B cell (primary cell): ENCODE results near the gene VAC14. TPM values are rescaled to one million over a fixed set of nuclear protein-coding genes. Genes with fewer than 3 reads are reported as not detected.

Experiments used
- ATAC-seq: fragments of 200-7000 bp; cut with Tn5 transposase; one replicate; pipeline ENCODE4 v1.10.0; 2021; ENCODE audit warnings: low read depth, mild to moderate bottlenecking, moderate number of reproducible peaks, moderate library complexity
- CTCF ChIA-PET: fragments of 350-600 bp; sonication (Branson Sonifier 250); formaldehyde crosslinking; loops from one replicate; lab custom pipeline; 2021; ENCODE audit warnings: antibody characterized with exemption, inconsistent platforms; lab: Charles Lee
- POLR2A ChIA-PET: fragments of 350-600 bp; sonication (Branson Sonifier 250); formaldehyde crosslinking; loops from one replicate; lab custom pipeline; 2021; ENCODE audit warnings: antibody characterized with exemption; lab: Charles Lee
- DNase-seq: peaks from one replicate; pipeline ENCODE4 v3.0.0; 2013
- H2AFZ ChIP-seq: 2 replicates; pipeline ENCODE4 v1.6.1; 2012; ENCODE audit warnings: mild to moderate bottlenecking, low read depth, low read length; ENCODE audit not compliant: insufficient read depth, poor library complexity, severe bottlenecking
- H3K27ac ChIP-seq, 2 donors: 1 replicate in 1 of 2; 2 replicates in 1 of 2; pipeline ENCODE4 v1.5.1; 2012 to 2013; ENCODE audit warnings: low read length in 2 of 2, mild to moderate bottlenecking in 2 of 2, moderate library complexity in 1 of 2
- H3K27me3 ChIP-seq, 4 experiments: fragments of 200-600 bp in 1 of 4; sonication (generic) in 1 of 4; replicated peaks in 1 of 4; 1 replicate in 2 of 4; 2 replicates in 2 of 4; pipeline versions ENCODE4 v1.6.1 to v1.7.0; 2013 to 2016; ENCODE audit warnings: low read length in 3 of 4, mild to moderate bottlenecking in 2 of 4, mixed read lengths in 1 of 4, moderate library complexity in 1 of 4; ENCODE audit not compliant: insufficient read depth in 4 of 4, control insufficient read depth in 3 of 4; ENCODE audit errors: control extremely low read depth in 1 of 4
- H3K36me3 ChIP-seq, 2 experiments: replicated peaks in 1 of 2; 1 replicate in 1 of 2; 2 replicates in 1 of 2; pipeline versions ENCODE4 v1.6.1 to v1.7.1; 2013; ENCODE audit warnings: low read length in 1 of 2; ENCODE audit not compliant: insufficient read depth in 2 of 2, control insufficient read depth in 1 of 2; ENCODE audit errors: control extremely low read depth in 1 of 2, extremely low read depth in 1 of 2
- H3K4me1 ChIP-seq, 2 donors: fragments of 200-600 bp in 1 of 2; sonication (generic) in 1 of 2; 1 replicate in 1 of 2; 2 replicates in 1 of 2; pipeline versions ENCODE4 v1.5.1 to v1.6.1; 2013 to 2017; ENCODE audit warnings: low read length in 2 of 2; ENCODE audit not compliant: control insufficient read depth in 2 of 2, insufficient read depth in 2 of 2
- H3K4me2 ChIP-seq: replicated peaks from 2 replicates; pipeline ENCODE3; 2012; ENCODE audit warnings: mild to moderate bottlenecking, low read depth, low read length; ENCODE audit not compliant: poor library complexity, severe bottlenecking
- H3K4me3 ChIP-seq, 5 experiments: fragments of 200-600 bp in 1 of 5; sonication (generic) in 1 of 5; 1 replicate in 3 of 5; 2 replicates in 2 of 5; pipeline versions ENCODE4 v1.5.1 to v1.7.0; 2011 to 2016; ENCODE audit warnings: low read length in 4 of 5, mild to moderate bottlenecking in 4 of 5, low read depth in 2 of 5, control low read depth in 1 of 5, moderate library complexity in 1 of 5; ENCODE audit not compliant: insufficient read depth in 1 of 5; ENCODE audit errors: control extremely low read depth in 1 of 5, extremely low read depth in 1 of 5
- H3K79me2 ChIP-seq: fragments of 200-600 bp; sonication (generic); one replicate; pipeline ENCODE4 v1.6.0; 2016; ENCODE audit warnings: low read length; ENCODE audit not compliant: control insufficient read depth, insufficient read depth
- H3K9ac ChIP-seq: fragments of 200-600 bp; sonication (generic); 2 replicates; pipeline ENCODE4 v1.6.1; 2017; ENCODE audit warnings: mild to moderate bottlenecking, low read length, moderate library complexity
- H3K9me3 ChIP-seq, 3 donors: one replicate each; pipeline versions ENCODE4 v1.6.1 to v1.7.1; 2013; ENCODE audit warnings: low read length in 2 of 3; ENCODE audit not compliant: control insufficient read depth in 2 of 3, insufficient read depth in 1 of 3; ENCODE audit errors: control extremely low read depth in 1 of 3
- H4K20me1 ChIP-seq: 2 replicates; pipeline ENCODE4 v1.6.0; 2012; ENCODE audit warnings: mild to moderate bottlenecking, low read length; ENCODE audit not compliant: insufficient read depth, control insufficient read depth, poor library complexity, severe bottlenecking
- H3K27ac Mint-ChIP-seq: one replicate; pipeline ENCODE4 v1.8.0; 2021; ENCODE audit warnings: mixed read lengths
- H3K27me3 Mint-ChIP-seq: one replicate; pipeline ENCODE4 v1.8.0; 2021; ENCODE audit warnings: mixed read lengths
- H3K4me1 Mint-ChIP-seq: one replicate; pipeline ENCODE4 v1.8.0; 2021; ENCODE audit warnings: mixed read lengths
- H3K4me3 Mint-ChIP-seq: one replicate; pipeline ENCODE4 v1.8.0; 2021; ENCODE audit warnings: mixed read lengths
- H3K9me3 Mint-ChIP-seq: one replicate; pipeline ENCODE4 v1.8.0; 2022; ENCODE audit warnings: mixed read lengths; ENCODE audit not compliant: insufficient read depth
- EZH2 ChIP-seq: IDR thresholded peaks from 2 replicates; pipeline ENCODE4 v1.6.1; 2012; ENCODE audit warnings: borderline replicate concordance, low read depth, mild to moderate bottlenecking, moderate library complexity, low read length; ENCODE audit not compliant: insufficient read depth, poor library complexity, severe bottlenecking
- WGBS: methylation state at CpG from one replicate; pipeline ENCODE4 v1.1.5; 2013; ENCODE audit warnings: missing lambda C conversion rate; ENCODE audit not compliant: insufficient coverage; 5-methylcytosine and 5-hydroxymethylcytosine counted together
- intact Hi-C: fragments of 100-400 bp; cut with micrococcal nuclease; formaldehyde crosslinking; loops from one replicate; pipeline ENCODE4 v1.10.0; 2022
- polyA plus RNA-seq: library from polyadenylated mRNA; depleted of rRNA; stranded (reverse); fragments of >200 nt; gene quantifications from 2 replicates; pipeline ENCODE4 v1.2.3, GENCODE V29; 2012
- total RNA-seq, 2 donors: library from RNA; stranded (reverse); fragments of 120-200 nt in 1 of 2; gene quantifications; 1 replicate in 1 of 2; 2 replicates in 1 of 2; pipeline versions ENCODE4 v1.2.3 to v1.2.4, GENCODE V29; 2013 to 2022
- TF ChIP-seq, protein P1 (sequence below): fragments of 200-600 bp; IDR thresholded peaks from one replicate; pipeline ENCODE4 v1.8.0; 2022; ENCODE audit warnings: antibody characterized with exemption, mild to moderate bottlenecking

VAC14 gene
- total and polyA plus RNA-seq, 2 donors (not counting 1 experiment from before 2014, with no cell fraction given), result 42.6 to 64.7 TPM

DNA sequence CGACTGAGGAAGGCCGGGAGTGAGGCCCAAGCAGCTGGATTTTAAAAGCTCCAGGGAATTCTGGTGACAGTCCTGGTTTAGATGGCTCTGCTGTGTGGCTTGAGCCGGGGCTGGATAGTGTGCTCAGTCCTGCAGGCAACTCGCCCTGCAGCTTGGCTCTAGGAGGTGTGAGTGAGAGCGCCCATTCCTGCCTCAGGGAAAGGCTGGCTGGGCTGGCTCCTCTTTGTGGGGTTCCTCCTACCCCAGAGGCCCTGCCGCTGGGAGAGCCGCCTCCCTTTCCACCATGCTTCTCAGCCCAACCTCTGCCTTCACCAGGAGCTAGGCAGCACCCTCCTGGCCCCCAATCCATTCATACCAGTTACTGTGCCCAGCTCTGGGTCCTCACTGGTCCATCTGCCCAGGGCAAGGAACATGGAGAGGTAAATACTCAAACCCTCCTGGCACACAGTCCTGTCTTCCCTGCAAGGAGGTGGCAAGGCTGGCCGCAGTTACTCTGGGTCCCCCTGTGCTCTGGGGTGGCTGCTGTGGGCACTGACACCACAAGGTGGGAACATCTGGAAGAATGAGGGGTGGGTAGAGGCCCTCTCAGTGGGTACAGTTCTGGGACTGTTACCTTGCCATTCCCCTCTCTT lies 47.1 kb downstream of the VAC14 start:
- H3K4me1 Mint-ChIP-seq, result no peaks in the 10 kb centered on the region
- intact Hi-C loops, result no loop called here
- Histone ChIP-seq H3K4me1 (no peaks in the 10 kb centered on the region), H3K27me3 (no peaks in the 10 kb centered on the region), H4K20me1 (no peaks in the 10 kb centered on the region), H3K79me2 (peaks cover 2% of the 10 kb centered on the region), H3K9ac (no peak overlapping the region), H3K9me3 (no peaks in the 10 kb centered on the region), H3K27ac (no peak overlapping the region), H2AFZ (no peak overlapping the region), H3K36me3 (peaks cover 0 to 33% of the 10 kb centered on the region in 2 experiments), H3K4me3 (no peak overlapping the region), H3K4me2 (no peak overlapping the region)
- H3K4me3 Mint-ChIP-seq, result no peak overlapping the region
- no peak for ATAC-seq
- DNase-seq, result no peak
- H3K27ac Mint-ChIP-seq, result no peak overlapping the region
- H3K27me3 Mint-ChIP-seq, result no peaks in the 10 kb centered on the region
- 95% methylated on average over 4 of the region's 8 CpGs for WGBS
- TF ChIP-seq EZH2, result no peak
- TF ChIP-seq, protein P1, sequence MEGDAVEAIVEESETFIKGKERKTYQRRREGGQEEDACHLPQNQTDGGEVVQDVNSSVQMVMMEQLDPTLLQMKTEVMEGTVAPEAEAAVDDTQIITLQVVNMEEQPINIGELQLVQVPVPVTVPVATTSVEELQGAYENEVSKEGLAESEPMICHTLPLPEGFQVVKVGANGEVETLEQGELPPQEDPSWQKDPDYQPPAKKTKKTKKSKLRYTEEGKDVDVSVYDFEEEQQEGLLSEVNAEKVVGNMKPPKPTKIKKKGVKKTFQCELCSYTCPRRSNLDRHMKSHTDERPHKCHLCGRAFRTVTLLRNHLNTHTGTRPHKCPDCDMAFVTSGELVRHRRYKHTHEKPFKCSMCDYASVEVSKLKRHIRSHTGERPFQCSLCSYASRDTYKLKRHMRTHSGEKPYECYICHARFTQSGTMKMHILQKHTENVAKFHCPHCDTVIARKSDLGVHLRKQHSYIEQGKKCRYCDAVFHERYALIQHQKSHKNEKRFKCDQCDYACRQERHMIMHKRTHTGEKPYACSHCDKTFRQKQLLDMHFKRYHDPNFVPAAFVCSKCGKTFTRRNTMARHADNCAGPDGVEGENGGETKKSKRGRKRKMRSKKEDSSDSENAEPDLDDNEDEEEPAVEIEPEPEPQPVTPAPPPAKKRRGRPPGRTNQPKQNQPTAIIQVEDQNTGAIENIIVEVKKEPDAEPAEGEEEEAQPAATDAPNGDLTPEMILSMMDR, result no peak
- ChIA-PET POLR2A (no interaction called here), CTCF (no interaction called here)
- no peaks in the 10 kb centered on the region for H3K9me3 Mint-ChIP-seq

DNA sequence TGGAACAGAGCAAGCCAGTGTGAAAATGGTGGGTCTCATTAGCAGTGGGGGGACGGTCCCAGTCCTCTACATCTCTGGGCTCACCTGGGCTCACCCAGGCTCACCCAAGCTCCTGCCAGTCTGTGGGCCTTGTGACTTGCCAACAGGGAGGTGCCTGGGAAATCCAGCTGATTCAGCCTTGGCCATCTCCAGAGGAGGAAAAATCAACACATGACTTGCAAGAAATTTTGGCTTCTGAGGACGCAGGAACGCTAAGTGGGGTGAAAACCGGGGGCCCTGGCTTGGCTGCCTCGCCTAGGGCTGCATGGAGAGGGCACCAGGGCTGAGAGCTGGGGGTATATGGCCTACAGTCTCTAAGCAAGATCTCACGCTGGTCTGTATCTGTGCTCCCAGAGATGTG lies 47.7 kb downstream of the VAC14 start:
- H3K4me3 ChIP-seq, result no peak overlapping the region
- H3K27me3 Mint-ChIP-seq, result no peaks in the 10 kb centered on the region
- CTCF ChIA-PET, result no interaction called here
- no peak overlapping the region for H3K27ac ChIP-seq
- peaks cover 2% of the 10 kb centered on the region for H3K79me2 ChIP-seq
- POLR2A ChIA-PET, result no interaction called here
- no peak for TF ChIP-seq EZH2
- TF ChIP-seq, protein P1, result no peak
- H3K4me3 Mint-ChIP-seq, result no peak overlapping the region
- H3K27me3 ChIP-seq, result no peaks in the 10 kb centered on the region
- intact Hi-C loops, result no loop called here
- H2AFZ ChIP-seq, result no peak overlapping the region
- no peak overlapping the region for H3K9ac ChIP-seq
- H3K27ac Mint-ChIP-seq, result no peak overlapping the region
- H4K20me1 ChIP-seq, result no peaks in the 10 kb centered on the region
- no peaks in the 10 kb centered on the region for H3K4me1 Mint-ChIP-seq
- H3K9me3 ChIP-seq, result no peaks in the 10 kb centered on the region
- WGBS, result 90% methylated on average over 6 of the region's 6 CpGs
- H3K9me3 Mint-ChIP-seq, result no peaks in the 10 kb centered on the region
- DNase-seq (no peak), ATAC-seq (no peak)
- no peak overlapping the region for H3K4me2 ChIP-seq
- no peaks in the 10 kb centered on the region for H3K4me1 ChIP-seq
- H3K36me3 ChIP-seq, result peaks cover 0 to 28% of the 10 kb centered on the region in 2 experiments
